RCC 7860 (cell line): ENCODE data around the gene TTC3.

ENCODE experiments used
- DNase-seq: peaks from one replicate; pipeline ENCODE4 v3.0.0-alpha.2; 2015; ENCODE audit warnings: low spot score
- FAIRE-seq: peaks from 2 replicates; lab custom pipeline; 2012; peaks lifted over from hg19 to GRCh38; lab: Jason Lieb, UNC

Gene TTC3

GRCh38 chr21:37058261-37058660 is 14.8 kb upstream of the TTC3 start:
- no peak for FAIRE-seq
- no peak for DNase-seq

- FAIRE-seq: no peak
- no peak for DNase-seq
Observed at GRCh38 chr21:37059181-37059580, 13.9 kb upstream of the TTC3 start.

GRCh38 chr21:37060296-37060695 is 12.8 kb upstream of the TTC3 start:
- DNase-seq: peak; percentile 96
- FAIRE-seq: peak; percentile 87

GRCh38 chr21:37061926-37062592 is 11.0 kb upstream of the TTC3 start:
- FAIRE-seq: no peak

DNA sequence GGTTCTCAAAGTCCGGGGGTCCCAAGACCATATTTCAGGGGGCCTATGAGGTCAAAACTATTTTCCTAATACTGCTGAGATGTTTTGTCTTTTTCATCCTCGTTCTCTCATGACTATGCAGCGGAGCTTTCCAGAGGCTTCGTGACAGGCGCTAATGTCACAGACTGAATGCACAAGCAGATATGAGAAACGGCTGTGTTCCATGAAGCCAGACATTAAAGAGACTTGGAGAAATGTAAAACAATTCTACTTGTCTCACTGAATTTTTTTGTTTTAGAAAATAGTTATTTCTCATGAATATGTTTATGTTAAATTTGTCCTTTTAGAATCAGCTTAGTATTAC is 10.5 kb upstream of the TTC3 start:
- DNase-seq (no peak), FAIRE-seq (no peak)

More at GRCh38 chr21:37061926-37062592, 11.0 kb upstream of the TTC3 start:
- DNase-seq: no peak

DNA sequence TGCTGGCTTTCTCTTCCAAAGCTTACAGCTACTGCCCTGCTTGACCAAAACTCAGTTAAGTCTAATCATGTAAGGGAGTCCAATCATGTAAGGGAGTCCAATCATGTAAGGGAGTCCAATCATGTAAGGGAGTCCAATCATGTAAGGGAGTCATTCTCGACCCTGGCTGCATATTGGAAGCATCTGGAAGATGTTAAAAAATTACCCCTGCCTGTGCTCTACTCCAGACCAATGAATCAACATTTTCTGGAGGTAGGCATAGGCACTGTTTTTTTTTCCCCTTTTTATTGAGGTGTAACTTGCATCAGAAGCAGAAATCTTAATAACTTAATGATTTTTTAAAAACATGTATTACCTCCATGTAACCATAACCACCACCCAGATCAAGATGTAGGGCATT is 9.6 kb upstream of the TTC3 start:
- DNase-seq: no peak
- no peak for FAIRE-seq

- no peak for FAIRE-seq
- no peak for DNase-seq
Observed at GRCh38 chr21:37064841-37065240, 8.2 kb upstream of the TTC3 start.

DNA sequence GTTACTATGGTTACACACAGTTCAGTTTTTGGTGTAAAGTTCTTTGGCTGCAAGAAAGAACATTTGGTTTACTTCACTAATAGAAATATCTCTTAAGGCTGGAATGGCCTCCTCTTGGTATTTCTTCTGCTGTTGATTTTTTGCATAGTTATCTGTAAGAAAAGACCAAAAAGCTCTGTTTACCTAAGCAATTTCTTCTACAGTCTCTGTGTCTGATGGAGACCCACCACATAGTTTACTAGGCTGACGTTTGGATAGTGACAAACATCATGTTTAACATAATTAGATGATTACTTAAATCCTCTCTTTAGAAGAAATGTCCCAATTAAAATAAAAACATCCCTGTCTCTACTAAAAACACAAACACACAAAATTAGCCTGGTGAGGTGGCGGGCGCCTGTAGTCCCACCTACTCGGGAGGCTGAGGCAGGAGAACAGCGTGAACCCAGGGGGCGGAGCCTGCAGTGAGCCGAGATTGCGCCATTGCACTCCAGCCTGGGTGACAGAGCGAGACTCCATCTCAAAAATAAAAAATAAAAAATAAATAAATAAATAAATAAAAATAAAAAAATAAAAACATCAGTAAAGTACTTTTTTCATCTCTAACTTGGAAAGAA is 7.4 kb upstream of the TTC3 start:
- no peak for DNase-seq
- FAIRE-seq: no peak

GRCh38 chr21:37071561-37072273 is 1.3 kb upstream of the TTC3 start:
- no peak for FAIRE-seq

GRCh38 chr21:37072274-37072987 is 623 bp upstream of the TTC3 start:
- DNase-seq (no peak), FAIRE-seq (no peak)

More at GRCh38 chr21:37071561-37072273, 1.3 kb upstream of the TTC3 start:
- no peak for DNase-seq

DNA sequence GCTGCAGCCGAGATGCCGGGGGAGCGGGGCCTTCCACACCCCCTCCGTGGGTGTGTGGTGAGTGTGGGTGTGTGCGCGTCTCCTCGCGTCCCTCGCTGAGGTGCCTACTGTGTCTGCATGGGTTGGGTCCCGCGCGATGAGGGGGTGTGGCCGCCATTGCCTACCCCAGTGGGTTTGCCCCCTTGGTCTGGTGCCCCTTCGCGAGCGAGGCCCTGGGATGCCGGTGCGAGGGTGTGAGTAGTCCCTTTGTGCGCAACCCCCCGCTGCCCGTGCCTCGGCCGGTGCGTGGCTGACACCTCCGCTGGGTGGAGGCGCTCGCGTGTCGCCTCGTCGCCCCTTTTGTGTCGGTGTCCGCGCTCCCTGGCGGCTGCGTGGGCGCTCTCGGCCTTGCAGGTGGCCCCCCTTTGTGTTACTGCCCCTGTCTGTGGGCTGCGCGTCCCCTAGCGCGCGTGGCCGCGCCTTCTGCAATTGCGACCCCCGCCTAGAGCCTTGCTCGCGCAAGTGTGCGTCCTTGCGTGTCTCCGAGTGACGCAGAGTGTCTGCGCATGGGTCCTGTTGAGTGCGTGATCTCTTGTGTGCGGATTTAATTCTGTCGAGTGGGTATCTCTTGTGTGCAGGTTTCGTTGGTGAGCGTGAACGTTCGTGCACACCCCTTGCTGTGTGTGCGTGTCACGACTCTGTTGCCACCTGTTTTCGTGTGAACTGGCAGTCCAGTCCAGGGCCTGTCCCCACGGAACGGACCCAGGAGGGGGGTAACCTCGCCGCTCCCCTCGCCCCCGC is 553 bp downstream of the TTC3 start:
- DNase-seq (peak; percentile 30), FAIRE-seq (no peak)

DNA sequence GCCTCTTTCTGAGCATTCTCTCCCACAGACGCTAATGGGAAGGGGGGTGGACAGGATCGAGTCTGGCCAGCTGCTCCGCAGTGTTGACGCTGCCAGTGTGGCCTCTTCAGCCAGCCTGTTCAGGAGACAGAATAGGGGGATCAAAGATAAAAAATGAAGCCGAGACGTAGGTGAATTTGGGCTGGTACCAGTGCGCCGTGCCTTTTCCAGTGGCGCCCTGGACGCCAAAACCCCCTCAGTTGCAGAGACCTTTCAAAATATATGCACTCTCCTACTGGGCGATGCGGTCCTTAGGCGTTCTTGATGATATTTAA is 1.1 kb downstream of the TTC3 start:
- DNase-seq: no peak
- FAIRE-seq: no peak

DNA sequence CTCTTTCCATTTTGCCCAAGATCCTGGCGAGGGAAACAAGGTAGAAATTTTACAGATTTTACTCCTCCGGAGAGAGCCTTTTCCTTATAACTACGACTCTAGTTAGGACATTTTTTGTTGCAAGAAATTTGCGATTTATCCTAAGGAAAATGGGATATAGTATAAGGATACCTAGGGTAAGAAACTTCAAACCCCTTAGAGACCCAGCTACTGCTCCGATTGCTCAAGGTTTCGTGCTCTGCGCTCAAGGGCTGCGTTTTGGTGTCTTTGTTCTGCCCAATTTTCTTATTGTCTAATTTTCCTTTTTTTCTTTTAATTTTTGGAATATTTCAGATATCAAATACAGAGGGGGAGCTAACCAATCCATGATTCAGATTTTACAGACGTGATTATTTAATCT is 1.5 kb downstream of the TTC3 start:
- FAIRE-seq (no peak), DNase-seq (no peak)

- FAIRE-seq: no peak
- DNase-seq: no peak
Observed at GRCh38 chr21:37075214-37075770, 2.2 kb downstream of the TTC3 start.

DNA sequence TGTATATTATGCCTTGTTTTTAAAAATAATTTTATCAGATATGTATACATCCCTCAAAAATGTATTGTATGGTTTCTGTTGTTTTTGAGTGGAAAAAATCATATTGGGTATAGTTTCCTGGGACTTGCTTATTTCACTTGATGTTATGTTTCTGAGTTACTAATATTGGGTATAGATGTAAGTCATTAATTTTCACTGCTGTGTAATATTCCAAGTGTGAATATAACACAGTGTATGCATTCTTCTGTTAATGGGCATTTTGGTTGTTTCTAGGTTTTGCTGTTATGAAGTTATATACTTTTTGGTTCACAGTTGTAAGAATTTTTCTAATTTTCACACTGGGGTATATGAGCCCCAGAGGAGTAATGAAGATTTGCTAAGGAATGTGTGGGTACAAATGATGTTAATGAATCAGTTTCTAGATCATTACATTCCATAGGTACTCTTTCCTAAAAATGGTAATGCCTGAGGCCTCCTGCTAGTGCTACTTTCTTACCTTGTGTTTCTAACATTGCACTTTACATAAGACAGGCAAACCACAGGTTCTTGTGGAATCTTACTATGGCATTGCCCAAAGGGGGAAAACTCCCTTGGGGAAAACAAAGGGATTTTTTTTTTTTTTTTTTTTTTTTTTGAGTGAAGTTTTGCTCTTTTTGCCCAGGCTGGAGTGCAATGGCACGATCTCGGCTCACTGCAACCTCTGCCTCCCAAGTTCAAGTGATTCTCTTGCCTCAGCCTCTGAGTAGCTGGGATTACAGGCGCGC is 3.2 kb downstream of the TTC3 start:
- DNase-seq: no peak
- no peak for FAIRE-seq

- no peak for DNase-seq
Observed at GRCh38 chr21:37077403-37077802, 4.3 kb downstream of the TTC3 start.

DNA sequence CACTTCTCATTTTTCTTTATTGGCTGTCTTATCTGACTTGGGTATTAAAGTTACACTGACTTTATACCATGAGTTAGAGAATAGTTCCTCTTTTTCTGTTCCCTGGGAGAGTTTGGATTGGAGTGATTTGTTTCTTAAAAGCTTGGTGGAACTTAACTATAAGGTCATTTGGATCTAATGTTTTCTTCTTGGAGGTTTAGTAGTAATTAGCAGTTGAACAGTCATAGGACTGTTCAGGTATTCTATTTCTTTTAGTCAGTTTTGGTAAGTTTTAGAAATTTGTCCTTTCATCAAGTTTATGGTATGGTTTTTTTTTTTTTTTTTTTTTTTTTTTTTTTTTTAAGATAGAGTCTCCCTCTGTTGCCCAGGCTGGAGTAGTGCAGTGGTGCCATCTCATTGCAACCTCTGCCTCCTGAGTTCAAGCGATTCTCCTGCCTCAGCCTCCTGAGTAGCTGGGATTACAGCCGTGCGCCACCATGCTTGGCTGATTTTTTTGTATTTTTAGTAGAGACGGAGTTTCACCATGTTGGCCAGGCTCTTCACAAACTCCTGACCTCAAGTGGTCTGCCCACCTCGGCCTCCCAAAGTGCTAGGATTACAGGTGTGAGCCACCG is 6.3 kb downstream of the TTC3 start:
- FAIRE-seq (no peak), DNase-seq (no peak)

More at GRCh38 chr21:37077403-37077802, 4.3 kb downstream of the TTC3 start:
- FAIRE-seq: no peak

GRCh38 chr21:37082375-37082774 is 9.3 kb downstream of the TTC3 start:
- no peak for FAIRE-seq
- DNase-seq: no peak

GRCh38 chr21:37082856-37083528 is 9.9 kb downstream of the TTC3 start:
- DNase-seq (no peak), FAIRE-seq (no peak)
